ACC112 (cell line): Measurements from ENCODE around the gene TLR10.

ENCODE experiments used
- H2AFZ ChIP-seq: fragments of 200-600 bp; sonication (generic); one replicate; pipeline ENCODE4 v1.6.0; 2017; ENCODE audit warnings: antibody characterized with exemption, low read length; ENCODE audit not compliant: unreplicated experiment
- H3K27ac ChIP-seq: fragments of 200-600 bp; sonication (generic); 2 replicates; pipeline ENCODE4 v1.5.1; 2014; ENCODE audit warnings: low read depth, mild to moderate bottlenecking, antibody characterized with exemption, low read length, moderate library complexity
- H3K27me3 ChIP-seq: fragments of 200-600 bp; sonication (generic); 2 replicates; pipeline ENCODE4 v1.6.1; 2014; ENCODE audit warnings: mild to moderate bottlenecking, antibody characterized with exemption, low read length, moderate library complexity, mixed read lengths; ENCODE audit not compliant: insufficient read depth
- H3K36me3 ChIP-seq: fragments of 200-600 bp; sonication (generic); 2 replicates; pipeline ENCODE4 v1.6.1; 2016; ENCODE audit warnings: mild to moderate bottlenecking, antibody characterized with exemption, low read length, moderate library complexity, mixed read lengths; ENCODE audit not compliant: insufficient read depth
- H3K4me1 ChIP-seq: fragments of 200-600 bp; sonication (generic); one replicate; pipeline ENCODE4 v1.6.1; 2016; ENCODE audit warnings: low read length, mixed read lengths; ENCODE audit not compliant: insufficient read depth, unreplicated experiment, control insufficient read depth
- H3K4me3 ChIP-seq: fragments of 200-600 bp; sonication (generic); 2 replicates; pipeline ENCODE4 v1.5.1; 2014; ENCODE audit warnings: mild to moderate bottlenecking, low read depth, low read length
- H3K79me2 ChIP-seq: fragments of 200-600 bp; sonication (generic); one replicate; pipeline ENCODE4 v1.6.0; 2016; ENCODE audit warnings: low read length; ENCODE audit not compliant: control insufficient read depth, unreplicated experiment, insufficient read depth

TLR10 gene

DNA sequence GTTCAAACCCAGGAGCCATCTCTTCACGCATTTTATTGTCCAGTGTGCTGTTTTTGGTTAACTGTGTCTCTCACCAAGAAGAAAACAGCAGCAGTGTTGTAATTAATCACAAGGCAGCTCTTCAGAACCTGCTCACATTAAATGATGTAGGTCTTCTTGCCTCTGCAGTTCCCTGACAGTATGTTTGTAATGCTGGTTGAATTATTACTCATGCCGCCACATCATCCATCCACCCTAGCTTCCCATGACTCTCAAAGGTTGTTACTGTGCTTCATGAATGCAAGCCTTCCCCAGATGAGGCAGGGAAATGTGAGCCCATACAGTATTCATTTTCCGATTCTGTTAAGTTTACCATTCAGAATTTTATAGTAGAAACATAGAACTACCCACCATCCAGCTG, 17.4 kb downstream of the TLR10 start:
- Histone ChIP-seq H3K79me2 (no peaks in the 10 kb centered on the region), H3K4me1 (peaks cover 5% of the 10 kb centered on the region), H3K4me3 (no peak overlapping the region), H3K27ac (no peak overlapping the region), H3K36me3 (no peaks in the 10 kb centered on the region), H2AFZ (no peak overlapping the region), H3K27me3 (no peaks in the 10 kb centered on the region)

DNA sequence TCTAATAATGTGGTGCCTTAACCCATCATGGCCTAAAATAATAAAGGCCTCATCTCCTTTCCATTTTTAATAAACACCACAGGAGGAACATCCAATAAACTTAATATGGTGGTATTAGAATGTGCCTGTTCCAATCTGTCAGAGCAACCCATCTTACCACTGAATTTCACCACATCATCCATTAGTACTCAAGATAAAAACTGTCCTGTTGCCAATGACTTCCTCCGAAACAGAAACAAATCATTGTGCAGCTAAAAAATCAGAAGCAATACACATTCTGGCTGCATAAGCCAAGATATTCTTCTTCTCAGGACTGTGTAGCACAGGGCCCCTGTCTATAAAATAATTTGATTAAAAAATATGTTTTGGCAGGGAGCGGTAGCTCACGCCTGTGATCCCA, 18.5 kb downstream of the TLR10 start:
- Histone ChIP-seq H3K4me3 (no peak overlapping the region), H3K36me3 (no peaks in the 10 kb centered on the region), H3K79me2 (no peaks in the 10 kb centered on the region), H2AFZ (no peak overlapping the region), H3K4me1 (peaks cover 5% of the 10 kb centered on the region), H3K27me3 (no peaks in the 10 kb centered on the region), H3K27ac (no peak overlapping the region)

DNA sequence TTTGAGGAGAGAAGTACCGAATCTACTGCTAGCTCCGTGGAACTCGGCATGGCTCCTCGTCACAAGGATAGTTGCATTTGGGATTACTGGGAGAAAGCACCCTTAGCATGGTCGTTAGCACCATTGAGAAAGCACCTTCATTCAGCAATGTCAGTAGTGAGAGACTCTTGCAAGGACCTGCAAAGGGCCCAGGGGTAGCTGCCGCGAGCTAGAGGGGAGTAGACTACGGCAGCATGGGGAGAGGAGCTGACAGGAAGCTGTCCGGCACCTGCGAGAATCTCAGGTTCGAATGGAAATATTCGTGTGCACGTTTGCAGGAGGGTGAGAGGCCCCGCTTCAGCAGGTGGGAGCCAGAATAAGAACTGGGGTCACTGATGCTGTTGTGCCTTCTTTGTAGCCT, 20.2 kb downstream of the TLR10 start:
- H3K27me3 ChIP-seq: no peaks in the 10 kb centered on the region
- no peak overlapping the region for H2AFZ ChIP-seq
- H3K36me3 ChIP-seq: no peaks in the 10 kb centered on the region
- no peaks in the 10 kb centered on the region for H3K79me2 ChIP-seq
- H3K4me1 ChIP-seq: no peaks in the 10 kb centered on the region
- H3K27ac ChIP-seq: no peak overlapping the region
- H3K4me3 ChIP-seq: no peak overlapping the region

DNA sequence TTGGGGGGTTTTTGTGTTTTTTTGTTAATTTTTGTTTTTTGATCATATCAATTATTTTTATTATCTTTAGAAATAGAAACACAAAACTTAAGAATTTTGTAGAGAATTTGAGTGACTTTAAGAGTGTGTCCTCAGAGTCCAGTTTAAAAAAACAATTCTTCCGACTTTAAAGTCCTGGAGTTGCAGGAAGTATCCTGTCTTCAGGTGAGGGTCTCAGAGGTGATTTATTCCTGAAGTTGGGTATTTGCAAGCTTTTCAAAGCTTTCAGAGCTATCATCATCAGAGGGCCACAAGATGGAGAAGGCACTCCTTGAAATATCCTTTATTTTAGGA, 23.0 kb downstream of the TLR10 start:
- Histone ChIP-seq H3K4me3 (no peak overlapping the region), H3K36me3 (no peaks in the 10 kb centered on the region), H3K27ac (no peak overlapping the region), H3K79me2 (no peaks in the 10 kb centered on the region), H3K27me3 (no peaks in the 10 kb centered on the region), H3K4me1 (no peaks in the 10 kb centered on the region), H2AFZ (no peak overlapping the region)

DNA sequence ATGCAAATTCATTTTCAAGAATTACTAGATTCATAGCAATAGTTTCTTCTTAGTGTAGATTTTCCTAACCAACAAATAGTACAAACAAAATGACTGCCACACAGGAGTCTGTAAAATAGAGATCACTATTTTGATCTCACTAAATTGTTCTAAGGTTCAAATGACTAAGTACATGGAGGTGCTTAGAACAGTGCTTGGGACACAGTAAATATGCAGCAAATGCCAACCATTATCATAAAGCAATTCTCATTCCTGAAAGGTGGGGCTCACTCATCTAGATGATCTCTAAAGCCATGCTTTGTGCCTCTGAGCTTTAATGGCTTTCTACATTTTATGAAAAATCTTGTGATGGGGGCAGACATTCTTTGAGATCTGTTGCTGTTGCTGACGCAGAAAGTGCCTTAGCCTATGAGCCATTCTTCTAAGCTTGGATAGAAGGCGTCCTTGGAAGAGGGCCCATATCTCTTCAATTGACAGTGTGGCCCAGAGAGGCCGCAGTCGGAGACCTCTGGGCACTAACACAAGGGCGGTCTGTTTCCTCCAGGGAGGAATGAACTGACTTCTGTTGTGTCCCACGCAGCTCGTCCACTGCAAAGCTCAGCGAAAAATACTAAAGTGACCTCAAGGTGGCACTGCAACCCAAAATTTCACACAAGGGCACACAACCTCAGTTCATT, 23.5 kb downstream of the TLR10 start:
- H3K27me3 ChIP-seq: no peaks in the 10 kb centered on the region
- no peaks in the 10 kb centered on the region for H3K36me3 ChIP-seq
- H3K4me3 ChIP-seq: no peak overlapping the region
- peak overlapping the region; percentile 33 for H2AFZ ChIP-seq
- no peak overlapping the region for H3K27ac ChIP-seq
- no peaks in the 10 kb centered on the region for H3K79me2 ChIP-seq
- H3K4me1 ChIP-seq: no peaks in the 10 kb centered on the region

DNA sequence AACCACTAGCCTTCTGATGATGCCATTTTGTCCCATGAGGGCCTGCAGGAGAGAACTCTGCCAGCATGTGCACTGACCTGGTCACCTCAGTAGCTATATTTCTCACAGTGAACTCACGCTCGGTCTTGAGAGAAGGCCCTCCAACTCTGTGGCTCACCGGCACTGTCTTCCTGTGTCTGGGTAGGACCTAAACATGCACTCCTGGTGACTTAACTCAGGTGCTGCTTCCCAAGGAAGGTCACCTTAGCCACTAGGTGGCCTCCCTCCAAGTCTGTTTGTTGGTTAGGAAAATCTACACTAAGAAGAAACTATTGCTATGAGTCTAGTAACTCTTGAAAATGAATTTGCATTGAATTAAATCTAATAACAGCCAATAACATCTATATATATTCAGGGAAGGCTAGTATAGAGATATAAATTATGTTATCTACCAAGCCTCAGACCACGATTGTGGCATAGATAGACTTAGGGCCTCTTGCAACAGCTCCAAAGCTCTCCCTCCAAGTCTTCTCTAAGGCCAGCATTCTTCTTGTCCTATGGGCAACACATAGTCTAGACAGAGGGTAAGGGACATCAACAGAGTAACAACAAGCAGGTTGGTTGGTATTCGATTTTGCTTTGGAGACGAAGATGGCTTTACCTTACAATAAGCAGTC, 24.7 kb downstream of the TLR10 start:
- Histone ChIP-seq H3K4me1 (peaks cover 5% of the 10 kb centered on the region), H3K4me3 (no peak overlapping the region), H2AFZ (no peak overlapping the region), H3K79me2 (no peaks in the 10 kb centered on the region), H3K36me3 (no peaks in the 10 kb centered on the region), H3K27ac (no peak overlapping the region), H3K27me3 (no peaks in the 10 kb centered on the region)

DNA sequence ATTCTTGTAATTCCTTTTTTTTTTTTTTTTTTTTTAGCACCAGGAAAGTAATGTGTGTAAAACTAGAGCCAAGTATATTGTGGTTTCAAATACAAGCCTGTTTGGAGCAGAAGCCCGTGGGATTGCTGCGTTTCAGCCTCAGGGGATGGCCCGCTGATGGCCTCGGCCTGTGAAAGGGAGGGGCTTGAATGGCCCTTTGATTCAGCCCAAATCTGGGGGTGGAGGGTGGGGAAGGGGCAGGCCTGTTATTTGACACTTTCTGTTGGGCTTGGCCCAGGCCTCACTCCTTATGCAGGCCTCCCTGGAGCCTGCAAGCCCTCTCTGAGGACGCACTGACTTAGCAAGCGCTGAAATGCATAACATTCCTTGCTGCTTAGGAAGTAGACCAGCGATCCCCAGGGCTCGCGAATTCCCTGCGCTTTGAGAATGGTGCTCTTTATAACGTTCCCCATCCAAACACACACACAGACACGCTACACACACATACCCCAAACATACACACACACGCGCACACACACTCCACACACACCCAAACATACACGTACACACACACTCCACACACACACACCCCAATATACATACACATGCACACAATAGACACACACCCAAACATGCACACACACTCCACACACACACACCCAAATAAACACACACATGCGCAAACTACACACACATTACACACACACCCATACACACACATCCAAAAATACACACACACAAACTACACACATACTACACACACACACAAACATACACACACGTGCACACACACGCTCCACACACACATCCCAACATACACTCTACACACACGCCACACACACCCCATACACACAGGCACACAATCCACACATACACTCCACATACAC, 29.6 kb downstream of the TLR10 start:
- Histone ChIP-seq H3K4me3 (peak overlapping the region; percentile 56), H3K27ac (peak overlapping the region; percentile 84), H3K36me3 (no peaks in the 10 kb centered on the region), H3K4me1 (peaks cover 17% of the 10 kb centered on the region), H3K79me2 (no peaks in the 10 kb centered on the region), H3K27me3 (no peaks in the 10 kb centered on the region), H2AFZ (peak overlapping the region; percentile 78)

DNA sequence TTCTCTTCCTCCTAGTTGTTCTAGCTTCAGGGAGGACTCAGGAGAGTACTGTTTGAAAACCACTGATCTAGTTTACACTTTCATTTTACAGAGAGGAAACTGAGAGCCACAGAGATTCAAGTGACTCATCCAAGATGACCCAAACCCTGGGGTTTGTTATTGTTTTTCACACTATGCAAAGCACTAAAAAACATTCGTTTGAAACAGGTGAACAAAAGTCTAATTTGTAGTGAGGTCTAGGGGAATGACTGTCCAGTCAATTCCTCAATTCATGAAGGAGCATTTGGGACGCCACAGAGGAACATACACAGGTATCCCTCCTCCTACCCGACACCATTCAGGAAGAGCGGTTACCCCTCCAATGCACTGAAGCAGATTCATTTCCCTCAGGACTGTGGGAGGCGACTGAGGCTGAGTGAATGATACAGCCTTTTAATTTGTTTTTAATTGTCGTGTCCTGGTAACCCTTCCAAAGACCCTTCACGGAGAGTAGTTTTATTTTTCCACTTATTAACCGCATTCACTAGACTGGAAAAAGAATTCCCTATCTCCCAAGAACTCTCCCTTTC, 30.3 kb downstream of the TLR10 start:
- Histone ChIP-seq H3K79me2 (no peaks in the 10 kb centered on the region), H3K4me1 (peaks cover 17% of the 10 kb centered on the region), H3K36me3 (no peaks in the 10 kb centered on the region), H3K27me3 (no peaks in the 10 kb centered on the region), H3K27ac (peak overlapping the region; percentile 84), H3K4me3 (peak overlapping the region; percentile 56), H2AFZ (peak overlapping the region; percentile 78)

DNA sequence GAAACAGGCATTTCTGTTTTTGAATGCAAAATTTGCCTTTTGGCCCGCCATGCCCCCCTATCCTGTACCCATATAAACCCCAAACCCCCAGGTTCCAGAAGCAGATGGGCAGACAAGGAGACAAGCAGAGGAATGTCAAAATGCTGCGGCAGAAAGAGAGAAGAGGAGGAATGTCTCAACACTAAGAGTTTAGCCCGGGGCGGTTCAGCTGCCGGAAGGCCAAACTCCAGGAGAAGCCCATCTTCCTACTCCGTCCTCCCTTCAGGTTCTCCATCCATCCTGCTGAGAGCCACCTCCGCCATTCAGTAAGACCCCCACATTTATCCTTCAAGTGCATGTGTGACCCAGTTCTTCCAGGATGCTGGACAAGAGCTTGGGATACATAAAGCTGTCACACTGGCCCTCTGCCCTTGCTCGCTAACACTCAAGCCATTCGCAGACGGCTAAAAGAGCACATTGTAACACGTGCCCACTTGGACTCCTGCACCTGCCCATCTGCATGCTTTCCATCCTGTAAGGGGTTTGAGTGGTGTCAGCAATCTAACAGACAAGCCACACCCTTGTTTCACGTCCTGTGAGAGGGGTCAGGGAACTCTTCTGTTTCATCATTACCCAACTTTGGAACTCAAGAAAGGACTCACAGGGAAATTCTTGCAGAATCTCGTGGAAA, 31.3 kb downstream of the TLR10 start:
- peak overlapping the region; percentile 78 for H2AFZ ChIP-seq
- H3K36me3 ChIP-seq: no peaks in the 10 kb centered on the region
- H3K4me3 ChIP-seq: no peak overlapping the region; the same call in 1 of the 2 replicates

DNA sequence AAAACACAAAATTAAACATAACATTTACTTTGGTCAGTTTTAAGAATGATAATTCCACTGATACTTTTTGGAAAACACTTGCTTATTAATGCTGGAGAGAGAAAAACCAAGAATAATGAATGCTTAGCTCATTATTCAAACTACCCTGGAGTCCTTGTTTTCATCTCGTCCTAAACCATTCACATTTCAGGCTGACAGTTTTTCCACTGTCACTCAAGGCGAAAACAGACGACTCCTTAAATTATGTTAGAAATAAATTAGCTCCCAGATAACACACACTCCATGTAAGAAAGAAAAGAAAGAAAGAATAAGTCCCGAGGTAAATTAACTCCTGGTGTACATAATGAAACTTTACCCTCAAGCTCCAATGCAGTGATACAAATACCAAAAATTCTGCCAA, 33.5 kb downstream of the TLR10 start:
- no peak overlapping the region for H2AFZ ChIP-seq
- H3K79me2 ChIP-seq: no peaks in the 10 kb centered on the region
- no peak overlapping the region for H3K27ac ChIP-seq
- H3K4me1 ChIP-seq: peaks cover 17% of the 10 kb centered on the region
- H3K4me3 ChIP-seq: no peak overlapping the region
- H3K36me3 ChIP-seq: no peaks in the 10 kb centered on the region
- no peaks in the 10 kb centered on the region for H3K27me3 ChIP-seq

More for the DNA sequence above, 31.3 kb downstream of the TLR10 start:
- Histone ChIP-seq H3K27ac (peak overlapping the region; percentile 84), H3K79me2 (no peaks in the 10 kb centered on the region), H3K27me3 (no peaks in the 10 kb centered on the region), H3K4me1 (peaks cover 17% of the 10 kb centered on the region)
